K562 (cell line): ENCODE data around the gene SMC6. TPM values are rescaled to one million over a fixed set of nuclear protein-coding genes. Genes with fewer than 3 reads are reported as not detected.

Source experiments
- CHD2 ChIP-seq: IDR thresholded peaks from 2 replicates; pipeline ENCODE4 v1.6.1; 2011; ENCODE audit warnings: low read depth, low read length
- CREM ChIP-seq: IDR thresholded peaks from 2 replicates; pipeline ENCODE4 v1.6.1; 2014; ENCODE audit warnings: antibody characterized with exemption, low read depth
- DNMT1 ChIP-seq: fragments of 450-650 bp; IDR thresholded peaks from 2 replicates; pipeline ENCODE4 v1.6.1; 2016; ENCODE audit warnings: antibody characterized with exemption, mild to moderate bottlenecking
- EP400 ChIP-seq: fragments of 450-650 bp; IDR thresholded peaks from 2 replicates; pipeline ENCODE4 v1.6.1; 2017; ENCODE audit warnings: antibody characterized with exemption, mild to moderate bottlenecking, moderate library complexity
- FOS ChIP-seq: IDR thresholded peaks from 3 replicates; pipeline ENCODE4 v1.6.1; 2011; ENCODE audit not compliant: insufficient read length; ENCODE audit errors: extremely low read depth
- HNRNPLL ChIP-seq: fragments of 200-400 bp; formaldehyde crosslinking; IDR thresholded peaks from 2 replicates; pipeline ENCODE4 v1.6.1; 2017; ENCODE audit warnings: low read length, low read depth, mild to moderate bottlenecking; ENCODE audit not compliant: poor library complexity, severe bottlenecking
- IRF1 ChIP-seq: sonication (generic); formaldehyde crosslinking; IDR thresholded peaks from 2 replicates; pipeline ENCODE4 v1.8.0; 2022; ENCODE audit warnings: missing genetic modification reagents, mild to moderate bottlenecking, borderline replicate concordance
- MAFG ChIP-seq: fragments of 450-650 bp; conservative IDR thresholded peaks from 2 replicates; pipeline ENCODE4 v1.6.1; 2016; ENCODE audit warnings: missing genetic modification characterization, missing compliant biosample characterization
- MIER1 ChIP-seq: fragments of 450-650 bp; IDR thresholded peaks from 2 replicates; pipeline ENCODE4 v1.6.1; 2016; ENCODE audit warnings: antibody characterized with exemption, mild to moderate bottlenecking, low read depth
- MLLT1 ChIP-seq, 2 experiments: fragments of 450-650 bp; IDR thresholded peaks; 2 replicates each; pipeline ENCODE4 v1.6.1; 2016
- SREBF1 ChIP-seq: fragments of 150-350 bp; IDR thresholded peaks from 2 replicates; pipeline ENCODE4 v1.6.1; 2014; ENCODE audit warnings: antibody characterized with exemption, low read depth, low read length, borderline replicate concordance
- STAT6 ChIP-seq: sonication (generic); formaldehyde crosslinking; IDR thresholded peaks from 2 replicates; pipeline ENCODE4 v1.8.1; 2023; ENCODE audit warnings: mild to moderate bottlenecking, missing genetic modification reagents
- SUPT5H ChIP-seq: fragments of 450-650 bp; IDR thresholded peaks from 2 replicates; pipeline ENCODE4 v1.6.1; 2016
- TSHZ1 ChIP-seq: fragments of 250-450 bp; sonication (Bioruptor Pico); IDR thresholded peaks from 2 replicates; pipeline ENCODE4 v1.4.0; 2020; ENCODE audit warnings: mild to moderate bottlenecking, moderate library complexity
- ZNF175 ChIP-seq: fragments of 200-800 bp; sonication (Bioruptor generic); IDR thresholded peaks from 2 replicates; pipeline ENCODE4 v1.6.1; 2016; ENCODE audit warnings: low read depth, mild to moderate bottlenecking, missing genetic modification characterization, missing compliant biosample characterization
- ZNF224 ChIP-seq: sonication (generic); formaldehyde crosslinking; IDR thresholded peaks from 2 replicates; pipeline ENCODE4 v1.8.0; 2022; ENCODE audit warnings: mild to moderate bottlenecking, missing genetic modification reagents
- ZNF668 ChIP-seq: fragments of 250-450 bp; sonication (Bioruptor Pico); IDR thresholded peaks from 2 replicates; pipeline ENCODE4 v1.8.0; 2022; ENCODE audit warnings: mild to moderate bottlenecking, inconsistent platforms
- polyA plus RNA-seq, 8 experiments: library from polyadenylated mRNA; depleted of rRNA in 4 of 8; stranded (reverse) in 5 of 8; unstranded in 3 of 8; fragments of >200 nt; fragmentation: Nextera tagmentation in 2 of 8; fragmentation: Illumina TruSeq in 1 of 8; extraction: Ambion mirVana in 2 of 8; extraction: Trizol in 1 of 8; gene quantifications; 2 replicates each; pipeline versions ENCODE4 v1.2.1 to v1.2.3, GENCODE V29; 2011 to 2014; ENCODE audit warnings: inconsistent platforms in 1 of 8, missing spikeins in 1 of 8
- total RNA-seq, 7 experiments: library from RNA; depleted of rRNA in 6 of 7; stranded (reverse); fragments of >200 nt in 6 of 7; fragmentation: Illumina TruSeq in 2 of 7; extraction: Trizol in 2 of 7; gene quantifications; 2 replicates each; pipeline versions ENCODE4 v1.2.1 to v1.2.3, GENCODE V29; 2011 to 2021; ENCODE audit warnings: low replicate concordance in 1 of 7
- TF ChIP-seq, protein P1 (sequence below): sonication (generic); formaldehyde crosslinking; IDR thresholded peaks from 2 replicates; pipeline ENCODE4 v1.9.0; 2022; ENCODE audit warnings: mild to moderate bottlenecking, missing genetic modification reagents
- TF ChIP-seq, protein P2 (sequence below): fragments of 450-650 bp; IDR thresholded peaks from 2 replicates; pipeline ENCODE4 v1.6.1; 2014; ENCODE audit warnings: low read depth, mild to moderate bottlenecking, moderate library complexity, borderline replicate concordance

Gene SMC6
- total and polyA plus RNA-seq, 9 of the 15 experiments (the other 6 are each of a cell fraction or from before 2014, with no cell fraction given): 14.2 to 75.9 (median 47.7) TPM

- TF ChIP-seq IRF1 (CRISPR knock-in tag): no peak
- no peak for TF ChIP-seq MLLT1 (IDR thresholded peaks at IDR 0.05)
- 0 out of 2 replicates have a peak, but pooled peaks have one; percentile 1 for TF ChIP-seq ZNF175 (CRISPR knock-in tag)
- no peak for TF ChIP-seq ZNF668 (CRISPR knock-in tag)
- TF ChIP-seq, protein P1, sequence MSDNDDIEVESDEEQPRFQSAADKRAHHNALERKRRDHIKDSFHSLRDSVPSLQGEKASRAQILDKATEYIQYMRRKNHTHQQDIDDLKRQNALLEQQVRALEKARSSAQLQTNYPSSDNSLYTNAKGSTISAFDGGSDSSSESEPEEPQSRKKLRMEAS (CRISPR knock-in tag): peak; percentile 79
- TF ChIP-seq MAFG: peak; percentile 53
- TF ChIP-seq SUPT5H: no peak
- TF ChIP-seq HNRNPLL: no peak
- TF ChIP-seq CHD2: no peak
- TF ChIP-seq EP400: peak; percentile 56
- TF ChIP-seq CREM: no peak
- no peak for TF ChIP-seq DNMT1
- no peak for TF ChIP-seq ZNF224 (CRISPR knock-in tag)
- TF ChIP-seq FOS: peak; percentile 73
- TF ChIP-seq STAT6 (CRISPR knock-in tag): no peak
- TF ChIP-seq MIER1: no peak
- TF ChIP-seq TSHZ1 (CRISPR knock-in tag): no peak
- TF ChIP-seq, protein P2, sequence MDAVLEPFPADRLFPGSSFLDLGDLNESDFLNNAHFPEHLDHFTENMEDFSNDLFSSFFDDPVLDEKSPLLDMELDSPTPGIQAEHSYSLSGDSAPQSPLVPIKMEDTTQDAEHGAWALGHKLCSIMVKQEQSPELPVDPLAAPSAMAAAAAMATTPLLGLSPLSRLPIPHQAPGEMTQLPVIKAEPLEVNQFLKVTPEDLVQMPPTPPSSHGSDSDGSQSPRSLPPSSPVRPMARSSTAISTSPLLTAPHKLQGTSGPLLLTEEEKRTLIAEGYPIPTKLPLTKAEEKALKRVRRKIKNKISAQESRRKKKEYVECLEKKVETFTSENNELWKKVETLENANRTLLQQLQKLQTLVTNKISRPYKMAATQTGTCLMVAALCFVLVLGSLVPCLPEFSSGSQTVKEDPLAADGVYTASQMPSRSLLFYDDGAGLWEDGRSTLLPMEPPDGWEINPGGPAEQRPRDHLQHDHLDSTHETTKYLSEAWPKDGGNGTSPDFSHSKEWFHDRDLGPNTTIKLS: no peak
- TF ChIP-seq SREBF1: no peak
Observed at GRCh38 chr2:17643031-17643615, 110.5 kb downstream of the SMC6 start (continued).
